PC-9 (cell line): ENCODE results near the gene PDCD4. TPM values are rescaled to one million over a fixed set of nuclear protein-coding genes. Genes with fewer than 3 reads are reported as not detected.

Source experiments
- BruUV-seq: library from RNA; stranded (reverse); fragments of 400-500 nt; replicated peaks from 2 replicates; lab custom pipeline; 2021; lab: Mats Ljungman, UMichigan
- CTCF ChIA-PET: fragments of 300-600 bp; sonication (Branson Sonifier 250); formaldehyde crosslinking; loops from one replicate; lab custom pipeline; 2022; ENCODE audit warnings: antibody characterized with exemption; lab: Charles Lee
- POLR2A ChIA-PET: fragments of 300-600 bp; sonication (Branson Sonifier 250); formaldehyde crosslinking; loops from one replicate; lab custom pipeline; 2022; ENCODE audit warnings: antibody characterized with exemption; ENCODE audit not compliant: unreplicated experiment; lab: Charles Lee
- DNase-seq, 2 experiments: peaks; one replicate each; pipeline versions ENCODE4 v3.0.0 to v3.0.0-alpha.2; 2015 to 2022; ENCODE audit warnings: mixed read lengths in 1 of 2
- H2AFZ ChIP-seq: fragments of 200-600 bp; sonication (generic); 2 replicates; pipeline ENCODE4 v1.8.1; 2017; ENCODE audit warnings: antibody characterized with exemption
- H3F3A ChIP-seq: fragments of 200-600 bp; sonication (generic); 2 replicates; pipeline ENCODE4 v1.8.1; 2017; ENCODE audit warnings: antibody characterized with exemption, mild to moderate bottlenecking, low read depth; ENCODE audit not compliant: insufficient read depth
- H3K27ac ChIP-seq: fragments of 200-600 bp; sonication (generic); 2 replicates; pipeline ENCODE4 v1.6.1; 2016; ENCODE audit warnings: mixed run types
- H3K27me3 ChIP-seq: fragments of 200-600 bp; sonication (generic); 2 replicates; pipeline ENCODE4 v1.6.1; 2016; ENCODE audit warnings: low read depth, mixed run types; ENCODE audit not compliant: insufficient read depth
- H3K36me3 ChIP-seq: fragments of 200-600 bp; sonication (generic); 2 replicates; pipeline ENCODE4 v1.6.1; 2016; ENCODE audit warnings: low read depth, mixed run types
- H3K4me1 ChIP-seq: fragments of 200-600 bp; sonication (generic); replicated peaks from 2 replicates; pipeline ENCODE4 v1.6.1; 2016; ENCODE audit warnings: mixed run types; ENCODE audit not compliant: insufficient read depth
- H3K4me2 ChIP-seq: fragments of 200-600 bp; sonication (generic); 2 replicates; pipeline ENCODE4 v1.6.1; 2017; ENCODE audit warnings: mixed run types
- H3K4me3 ChIP-seq: fragments of 200-600 bp; sonication (generic); 2 replicates; pipeline ENCODE4 v1.6.1; 2016; ENCODE audit warnings: mixed run types
- H3K79me2 ChIP-seq: fragments of 200-600 bp; sonication (generic); 2 replicates; pipeline ENCODE4 v1.6.1; 2017; ENCODE audit warnings: low read depth, mixed run types
- H3K9me2 ChIP-seq: fragments of 200-600 bp; sonication (generic); 2 replicates; pipeline ENCODE4 v1.8.1; 2017; ENCODE audit warnings: mild to moderate bottlenecking; ENCODE audit not compliant: insufficient read depth
- H3K9me3 ChIP-seq: fragments of 200-600 bp; sonication (generic); 2 replicates; pipeline ENCODE4 v1.8.1; 2016; ENCODE audit warnings: low read depth; ENCODE audit not compliant: insufficient read depth
- H4K20me1 ChIP-seq: fragments of 200-600 bp; sonication (generic); 2 replicates; pipeline ENCODE4 v1.8.1; 2017; ENCODE audit not compliant: insufficient read depth
- CTCF ChIP-seq: fragments of 200-600 bp; sonication (generic); conservative IDR thresholded peaks from 2 replicates; pipeline ENCODE4 v1.6.1; 2017; ENCODE audit warnings: mixed run types, antibody characterized with exemption, mild to moderate bottlenecking, moderate library complexity
- EZH2 ChIP-seq: fragments of 200-600 bp; sonication (generic); IDR thresholded peaks from 2 replicates; pipeline ENCODE4 v1.8.0; 2017; ENCODE audit warnings: antibody characterized with exemption, low read depth
- intact Hi-C: fragments of 100-400 bp; cut with micrococcal nuclease; formaldehyde crosslinking; loops from one replicate; pipeline ENCODE4 v1.10.0; 2022; ENCODE audit not compliant: unreplicated experiment
- total RNA-seq: library from RNA; stranded (reverse); gene quantifications from 2 replicates; pipeline ENCODE4 v1.2.3, GENCODE V29; 2021

PDCD4 gene
- total RNA-seq, 1 experiment from 2014 or later = 92.4 TPM

GRCh38 chr10:110824152-110824441 is 47.6 kb upstream of the PDCD4 start:
- H3K4me1 ChIP-seq = peaks cover 13% of the 10 kb centered on the region
- H3K27me3 ChIP-seq = no peaks in the 10 kb centered on the region
- DNase-seq = no peak
- no peak overlapping the region for H3K4me3 ChIP-seq
- H2AFZ ChIP-seq = no peak overlapping the region
- no peaks in the 10 kb centered on the region for H3K9me2 ChIP-seq
- ChIA-PET POLR2A (no interaction called here), CTCF (no interaction called here)
- no peak overlapping the region for H3K27ac ChIP-seq
- no peak overlapping the region for H3K4me2 ChIP-seq
- no TSS peak for BruUV-seq
- no peaks in the 10 kb centered on the region for H3K36me3 ChIP-seq
- 0 out of 2 replicates have a peak, but pooled peaks cover 7% of the 10 kb centered on the region for H3F3A ChIP-seq
- no peaks in the 10 kb centered on the region for H4K20me1 ChIP-seq
- TF ChIP-seq EZH2 (no peak), CTCF (no peak)
- no peaks in the 10 kb centered on the region for H3K79me2 ChIP-seq
- intact Hi-C loops = no loop called here
- H3K9me3 ChIP-seq = no peaks in the 10 kb centered on the region

- Histone ChIP-seq H3K27ac (no peak overlapping the region), H3K4me1 (peaks cover 9% of the 10 kb centered on the region; the same call in 1 of the 2 replicates), H3K27me3 (no peaks in the 10 kb centered on the region), H4K20me1 (no peaks in the 10 kb centered on the region), H3F3A (0 out of 2 replicates have a peak, but pooled peaks cover 7% of the 10 kb centered on the region), H3K79me2 (no peaks in the 10 kb centered on the region), H3K9me2 (no peaks in the 10 kb centered on the region), H3K4me3 (no peak overlapping the region), H2AFZ (no peak overlapping the region), H3K36me3 (no peaks in the 10 kb centered on the region), H3K9me3 (no peaks in the 10 kb centered on the region), H3K4me2 (no peak overlapping the region)
- intact Hi-C loops = no loop called here
- ChIA-PET POLR2A (no interaction called here), CTCF (no interaction called here)
- DNase-seq = no peak
- BruUV-seq = no TSS peak
- no peak for TF ChIP-seq EZH2
- TF ChIP-seq CTCF = no peak
Measured at GRCh38 chr10:110824660-110825059, 47.1 kb upstream of the PDCD4 start.

GRCh38 chr10:110825508-110825907 is 46.2 kb upstream of the PDCD4 start:
- ChIA-PET POLR2A (no interaction called here), CTCF (no interaction called here)
- no peak overlapping the region for H3K4me3 ChIP-seq
- peaks cover 9% of the 10 kb centered on the region; the same call in 1 of the 2 replicates for H3K4me1 ChIP-seq
- H2AFZ ChIP-seq = no peak overlapping the region
- H3K9me2 ChIP-seq = no peaks in the 10 kb centered on the region
- DNase-seq = no peak
- intact Hi-C loops = no loop called here
- H3F3A ChIP-seq = 0 out of 2 replicates have a peak, but pooled peaks cover 7% of the 10 kb centered on the region
- H3K36me3 ChIP-seq = no peaks in the 10 kb centered on the region
- no TSS peak for BruUV-seq
- no peaks in the 10 kb centered on the region for H3K79me2 ChIP-seq
- H4K20me1 ChIP-seq = no peaks in the 10 kb centered on the region
- no peaks in the 10 kb centered on the region for H3K9me3 ChIP-seq
- no peak overlapping the region for H3K27ac ChIP-seq
- H3K4me2 ChIP-seq = no peak overlapping the region
- no peaks in the 10 kb centered on the region for H3K27me3 ChIP-seq
- no peak for TF ChIP-seq CTCF
